Ascending aorta (tissue), 2 donors: ENCODE measurements around the gene FBXO24. TPM values are rescaled to one million over a fixed set of nuclear protein-coding genes. Genes with fewer than 3 reads are reported as not detected.
A peak's percentile ranks its signal among the peaks of the same experiment; 100 is the strongest.

Experiments used
- DNase-seq, 2 donors: peaks; one replicate each; pipeline ENCODE4 v3.0.0-alpha.2; 2019; ENCODE audit warnings: low spot score in 2 of 2
- H3K27ac ChIP-seq, 2 donors: fragments of 200-600 bp; sonication (generic); one replicate each; pipeline ENCODE4 v1.5.1; 2016 to 2017; ENCODE audit warnings: mild to moderate bottlenecking in 1 of 2
- H3K27me3 ChIP-seq: fragments of 200-600 bp; sonication (generic); one replicate; pipeline ENCODE4 v1.5.1; 2017
- H3K36me3 ChIP-seq, 2 donors: fragments of 200-600 bp; sonication (generic); one replicate each; pipeline ENCODE4 v1.5.1; 2016
- H3K4me1 ChIP-seq, 2 donors: fragments of 200-600 bp; sonication (generic); one replicate each; pipeline ENCODE4 v1.5.1; 2016 to 2017; ENCODE audit warnings: mild to moderate bottlenecking in 1 of 2
- H3K4me3 ChIP-seq, 2 donors: fragments of 200-600 bp; sonication (generic); one replicate each; pipeline ENCODE4 v1.5.1; 2016 to 2017; ENCODE audit warnings: mild to moderate bottlenecking in 1 of 2
- H3K9me3 ChIP-seq, 2 donors: fragments of 200-600 bp; sonication (generic); one replicate each; pipeline ENCODE4 v1.5.1; 2016
- intact Hi-C: fragments of 100-400 bp; cut with DNase I; formaldehyde crosslinking; loops from one replicate; pipeline ENCODE4 v1.15.1; 2023
- total RNA-seq: library from RNA; depleted of rRNA; stranded (reverse); fragments of >200 nt; gene quantifications from one replicate; pipeline ENCODE4 v1.1.0, GENCODE V29; 2016
- TF ChIP-seq, protein P1 (sequence below), 3 experiments: fragments of 200-600 bp in 2 of 3; fragments of 450-650 bp in 1 of 3; sonication (generic) in 2 of 3; IDR thresholded peaks; one replicate each; pipeline ENCODE4 v1.5.1; 2016 to 2019; ENCODE audit warnings: antibody characterized with exemption in 3 of 3, mild to moderate bottlenecking in 1 of 3, moderate library complexity in 1 of 3

FBXO24 gene
- total RNA-seq, 1 donor from 2014 or later, result not detected

DNA sequence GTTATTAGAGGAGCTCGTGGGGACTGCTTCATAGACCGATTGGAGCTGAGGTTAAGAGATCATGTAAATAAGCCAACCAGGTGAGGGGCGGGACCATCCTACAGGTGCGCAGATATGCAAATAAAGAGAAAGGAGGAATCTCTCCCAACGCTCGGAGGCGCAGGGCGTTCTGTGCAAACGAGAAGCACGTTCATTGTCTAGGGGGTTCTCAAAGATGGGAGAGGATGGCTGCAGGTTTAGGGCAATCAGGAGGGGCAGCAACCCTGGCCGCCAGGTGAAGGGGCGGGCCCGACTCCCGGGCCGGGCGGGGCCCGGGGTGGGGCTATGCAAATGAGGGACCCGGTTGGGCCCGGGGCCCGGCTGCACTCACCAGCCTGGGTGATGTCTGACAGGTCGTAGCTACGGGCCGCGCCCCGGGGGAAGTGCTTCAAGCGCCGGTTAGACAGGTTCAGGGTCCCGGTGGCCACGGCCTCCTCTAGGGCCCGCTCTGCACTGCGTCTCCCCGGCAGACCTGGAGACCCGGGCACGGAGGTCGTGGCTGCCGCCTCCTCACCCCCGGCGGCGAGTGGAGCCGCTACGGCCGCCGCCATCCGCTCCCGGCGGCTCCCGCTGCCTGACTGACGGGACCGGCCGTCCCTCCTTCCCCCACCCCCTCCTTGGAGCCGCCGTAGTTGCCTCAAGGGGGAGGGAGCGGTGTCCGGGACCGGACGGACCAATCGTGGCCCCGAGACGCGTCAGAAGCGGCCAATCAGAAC, 440 bp upstream of the FBXO24 start, which contains the start of gene LRCH4:
Gene LRCH4, minus strand, starts transcription at position 619 of the 755 bp plus-strand sequence. Its CDS starts 29 bp downstream, at position 590.
- peak within 1 kb of the TSS; percentile 84 to 87 for H3K27ac ChIP-seq
- TF ChIP-seq, protein P1, sequence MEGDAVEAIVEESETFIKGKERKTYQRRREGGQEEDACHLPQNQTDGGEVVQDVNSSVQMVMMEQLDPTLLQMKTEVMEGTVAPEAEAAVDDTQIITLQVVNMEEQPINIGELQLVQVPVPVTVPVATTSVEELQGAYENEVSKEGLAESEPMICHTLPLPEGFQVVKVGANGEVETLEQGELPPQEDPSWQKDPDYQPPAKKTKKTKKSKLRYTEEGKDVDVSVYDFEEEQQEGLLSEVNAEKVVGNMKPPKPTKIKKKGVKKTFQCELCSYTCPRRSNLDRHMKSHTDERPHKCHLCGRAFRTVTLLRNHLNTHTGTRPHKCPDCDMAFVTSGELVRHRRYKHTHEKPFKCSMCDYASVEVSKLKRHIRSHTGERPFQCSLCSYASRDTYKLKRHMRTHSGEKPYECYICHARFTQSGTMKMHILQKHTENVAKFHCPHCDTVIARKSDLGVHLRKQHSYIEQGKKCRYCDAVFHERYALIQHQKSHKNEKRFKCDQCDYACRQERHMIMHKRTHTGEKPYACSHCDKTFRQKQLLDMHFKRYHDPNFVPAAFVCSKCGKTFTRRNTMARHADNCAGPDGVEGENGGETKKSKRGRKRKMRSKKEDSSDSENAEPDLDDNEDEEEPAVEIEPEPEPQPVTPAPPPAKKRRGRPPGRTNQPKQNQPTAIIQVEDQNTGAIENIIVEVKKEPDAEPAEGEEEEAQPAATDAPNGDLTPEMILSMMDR (IDR thresholded peaks at IDR 0.05), result peak in 1 of 3 experiments; percentile 18
- peaks cover 0 to 25% of the 10 kb centered on the region in 2 donors for H3K4me1 ChIP-seq
- H3K27me3 ChIP-seq, result no peaks in the 10 kb centered on the region
- DNase-seq, result no peak
- intact Hi-C loops, result loop anchor here (1.0 to 2.0 kb wide), 6 partner anchors 19 to 121 kb away; partner anchors contain the start of genes AGFG2, GNB2, MOSPD3 and POP7
- H3K9me3 ChIP-seq, result no peaks in the 10 kb centered on the region
- peaks cover 15 to 21% of the 10 kb centered on the region in 2 donors for H3K36me3 ChIP-seq
- peak within 1 kb of the TSS; percentile 82 to 84 for H3K4me3 ChIP-seq

DNA sequence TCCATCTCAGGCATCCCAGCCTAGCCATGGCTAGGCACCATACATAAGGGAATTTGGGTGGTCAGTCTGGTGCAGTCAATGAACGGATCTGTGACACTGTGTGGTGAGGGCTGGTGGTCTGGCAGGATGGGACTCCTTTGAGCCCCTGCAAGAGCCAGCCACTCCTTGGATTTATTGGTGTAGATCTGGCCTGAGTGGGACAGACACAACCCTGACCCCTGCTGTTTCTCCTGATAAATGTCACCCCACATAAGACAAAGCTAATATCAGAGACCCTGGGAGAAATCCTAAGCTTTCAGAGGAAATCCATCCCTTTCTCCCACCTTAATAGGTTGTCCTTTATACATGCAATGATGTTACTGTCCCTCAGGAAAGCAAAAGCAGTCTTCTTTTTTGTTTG, 2.3 kb downstream of the FBXO24 start:
- Histone ChIP-seq H3K27me3 (no peaks in the 10 kb centered on the region), H3K4me1 (peaks cover 0 to 25% of the 10 kb centered on the region in 2 donors), H3K9me3 (no peaks in the 10 kb centered on the region), H3K36me3 (no peaks in the 10 kb centered on the region), H3K27ac (no peak overlapping the region), H3K4me3 (no peak overlapping the region)
- DNase-seq, result no peak
- intact Hi-C loops, result no loop called here
- TF ChIP-seq, protein P1 (IDR thresholded peaks at IDR 0.05), result peak in 2 of 3 experiments; percentile 6 to 27

DNA sequence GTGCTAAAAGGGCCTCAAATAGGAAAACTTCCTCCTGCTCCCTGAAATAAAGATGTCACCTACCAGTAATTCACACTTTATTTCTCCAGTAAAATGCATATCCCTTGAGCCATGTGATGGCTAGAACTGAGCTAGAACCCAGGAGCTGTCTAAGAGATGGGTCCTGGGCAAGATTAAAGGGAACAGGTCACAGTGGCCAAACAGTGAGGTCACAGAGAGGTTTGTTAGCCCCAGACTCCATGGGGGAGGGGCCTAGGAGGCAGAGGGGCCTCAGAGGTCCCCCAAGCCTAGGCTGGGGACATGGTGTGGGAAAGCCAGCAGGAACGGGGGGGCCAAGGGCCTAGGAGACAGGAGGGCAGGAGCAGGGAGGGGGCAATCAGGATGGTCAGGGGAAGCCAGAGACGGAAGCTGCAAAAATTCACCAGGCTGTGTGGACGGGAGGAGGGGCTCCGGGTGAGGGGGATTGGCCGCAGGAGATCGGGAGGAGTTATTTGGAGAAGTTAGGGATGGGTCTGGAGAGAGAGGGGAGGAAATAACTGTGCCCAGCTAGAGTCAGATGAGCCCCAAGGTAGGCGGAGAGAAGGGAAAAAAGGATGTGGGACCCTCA, 3.3 kb downstream of the FBXO24 start:
- peaks cover 0 to 15% of the 10 kb centered on the region in 2 donors for H3K4me1 ChIP-seq
- no peak for DNase-seq
- peak overlapping the region in 1 of 2 donors; percentile 2 for H3K4me3 ChIP-seq
- no peaks in the 10 kb centered on the region for H3K27me3 ChIP-seq
- TF ChIP-seq, protein P1 (IDR thresholded peaks at IDR 0.05), result no peak
- no peak overlapping the region for H3K27ac ChIP-seq
- no peaks in the 10 kb centered on the region for H3K9me3 ChIP-seq
- intact Hi-C loops, result no loop called here
- H3K36me3 ChIP-seq, result no peaks in the 10 kb centered on the region

DNA sequence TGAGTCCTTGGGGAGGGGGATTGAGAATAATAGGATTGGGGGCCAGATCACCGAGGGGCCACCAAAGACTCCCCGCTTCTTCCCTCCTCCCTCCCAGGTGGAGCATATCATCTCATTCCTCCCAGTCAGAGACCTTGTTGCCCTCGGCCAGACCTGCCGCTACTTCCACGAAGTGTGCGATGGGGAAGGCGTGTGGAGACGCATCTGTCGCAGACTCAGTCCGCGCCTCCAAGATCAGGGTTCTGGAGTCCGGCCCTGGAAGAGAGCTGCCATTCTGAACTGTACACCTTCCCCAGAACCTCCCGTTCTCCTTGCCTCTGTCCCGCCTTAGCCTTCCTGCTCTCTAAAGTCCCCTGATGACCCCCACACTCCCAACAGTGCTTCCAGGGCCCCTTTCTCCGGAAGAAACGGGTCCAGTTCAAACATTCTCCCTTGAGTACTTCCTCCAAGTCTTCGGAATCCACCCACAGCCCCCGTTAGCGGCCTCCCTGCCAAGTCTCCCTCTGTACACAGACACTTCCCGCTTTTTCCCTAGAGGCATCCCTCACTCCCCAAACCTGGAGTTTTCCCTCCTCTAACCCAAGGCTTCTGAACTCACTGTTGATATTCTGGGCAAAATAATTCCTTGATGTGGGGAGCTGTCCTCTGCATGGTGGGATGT, 4.1 kb downstream of the FBXO24 start:
- DNase-seq, result no peak
- peak overlapping the region in 1 of 2 donors; percentile 2 for H3K4me3 ChIP-seq
- TF ChIP-seq, protein P1 (IDR thresholded peaks at IDR 0.05), result no peak
- H3K27me3 ChIP-seq, result no peaks in the 10 kb centered on the region
- H3K4me1 ChIP-seq, result peaks cover 0 to 8% of the 10 kb centered on the region in 2 donors
- H3K9me3 ChIP-seq, result no peaks in the 10 kb centered on the region
- intact Hi-C loops, result no loop called here
- H3K27ac ChIP-seq, result peak overlapping the region in 1 of 2 donors; percentile 3
- H3K36me3 ChIP-seq, result no peaks in the 10 kb centered on the region

DNA sequence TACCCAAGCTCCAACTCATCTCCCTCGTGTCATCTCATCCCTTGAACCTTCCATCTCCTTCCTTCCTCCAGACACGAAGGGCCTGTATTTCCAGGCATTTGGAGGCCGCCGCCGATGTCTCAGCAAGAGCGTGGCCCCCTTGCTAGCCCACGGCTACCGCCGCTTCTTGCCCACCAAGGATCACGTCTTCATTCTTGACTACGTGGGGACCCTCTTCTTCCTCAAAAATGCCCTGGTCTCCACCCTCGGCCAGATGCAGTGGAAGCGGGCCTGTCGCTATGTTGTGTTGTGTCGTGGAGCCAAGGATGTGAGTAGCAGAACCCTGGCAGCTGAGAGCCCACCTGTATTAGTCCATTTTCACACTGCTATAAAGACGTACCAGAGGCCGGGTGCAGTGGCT, 5.5 kb downstream of the FBXO24 start:
- H3K9me3 ChIP-seq, result no peaks in the 10 kb centered on the region
- no peaks in the 10 kb centered on the region for H3K27me3 ChIP-seq
- peaks cover 0 to 6% of the 10 kb centered on the region in 2 donors for H3K4me1 ChIP-seq
- no peaks in the 10 kb centered on the region for H3K36me3 ChIP-seq
- TF ChIP-seq, protein P1 (IDR thresholded peaks at IDR 0.05), result no peak
- H3K27ac ChIP-seq, result no peak overlapping the region
- intact Hi-C loops, result no loop called here
- no peak for DNase-seq
- no peak overlapping the region for H3K4me3 ChIP-seq
